ENCODE measurements around the gene CCDC77. TPM values are rescaled to one million over a fixed set of nuclear protein-coding genes. Genes with fewer than 3 reads are reported as not detected.
A peak's percentile ranks its signal among the peaks of the same experiment; 100 is the strongest.
"Not testable (repeated sequence)": the region's sequence is repeated elsewhere in the genome, so short reads cannot be mapped to it uniquely, and the experiment has no call there.

Gene CCDC77
- 10 to 100 TPM; 14.0 to 14.7 TPM for total RNA-seq
- 5.9 TPM for polyA plus RNA-seq

DNA sequence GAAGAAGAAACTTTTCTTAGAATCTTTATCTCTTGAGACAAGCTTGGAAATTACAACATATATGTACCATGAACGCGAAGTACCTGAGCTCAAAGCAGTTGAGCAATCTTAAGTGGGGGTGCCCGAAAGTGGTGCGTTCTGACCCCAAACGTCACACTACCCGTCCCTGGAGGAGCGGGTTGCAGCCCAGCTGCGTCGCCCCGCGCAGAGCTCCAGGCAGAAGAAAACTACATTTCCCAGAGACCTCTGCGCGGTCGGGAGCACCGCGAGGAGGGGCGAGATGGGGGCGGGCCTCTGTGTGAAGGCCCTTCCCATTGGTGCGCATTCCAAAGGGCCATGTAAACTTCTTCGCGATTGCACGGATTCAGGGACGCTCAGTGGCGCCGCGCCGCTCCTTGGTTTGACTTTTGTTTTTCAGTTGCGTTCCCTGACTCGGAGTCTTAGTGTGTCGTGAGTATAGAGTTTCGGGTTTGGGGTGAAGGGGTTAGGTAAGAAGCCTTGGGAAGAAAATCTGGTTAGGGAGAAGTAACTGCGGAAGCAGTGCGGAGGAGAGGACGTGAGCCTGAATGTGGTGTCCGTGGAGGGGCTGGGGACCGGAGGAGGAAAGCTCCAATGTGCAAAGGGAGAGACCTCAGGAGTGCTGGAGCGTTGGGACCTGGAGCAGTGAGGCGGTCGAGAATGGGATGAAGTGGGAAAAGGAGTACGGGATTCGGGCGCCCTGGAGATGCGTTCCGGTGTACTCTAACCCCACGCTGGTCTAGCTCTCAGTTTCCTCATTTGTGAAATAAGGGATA lies at the start of gene CCDC77:
TSS of gene CCDC77 (plus strand) at position 410 of the 794 bp plus-strand sequence. CDS start 7,740 bp downstream, outside the sequence.
- Mint-ChIP-seq H3K4me1 (no peaks in the 10 kb centered on the region), H3K27ac (no peak within 1 kb of the TSS), H3K4me3 (no peak within 1 kb of the TSS), H3K36me3 (peaks cover 0 to 12% (median 2%) of the 10 kb centered on the region in 3 donors), H3K27me3 (peaks cover 0 to 1% of the 10 kb centered on the region in 2 donors), H3K9me3 (no peaks in the 10 kb centered on the region)
- no peaks in the 10 kb centered on the region for H3K9me3 ChIP-seq (ENCODE audit: low read length)
- no peaks in the 10 kb centered on the region for H3K36me3 ChIP-seq (ENCODE audit: insufficient read depth, low read length)
- DNase-seq = peak; percentile 86 to 96 (median 93)
- no peaks in the 10 kb centered on the region for H3K27me3 ChIP-seq (ENCODE audit: insufficient read depth, low read length, poor library complexity, severe bottlenecking)
- H3K4me3 ChIP-seq (ENCODE audit: low read length) = peak within 1 kb of the TSS; percentile 90
- ChIA-PET POLR2A (interaction anchor here (0.5 to 3.6 kb wide), 4 partner anchors 12 to 590 kb away, joined by 3 to 33 read pairs (median 4); partner anchors contain the start of gene KDM5A), CTCF (interaction anchor here (1.1 to 2.9 kb wide), 6 partner anchors 11 to 146 kb away, joined by 3 to 25 read pairs (median 3); partner anchors contain the start of gene KDM5A)
- peak within 1 kb of the TSS; percentile 62 for H3K27ac ChIP-seq (ENCODE audit: low read depth, low read length)
- peaks cover 14% of the 10 kb centered on the region for H3K4me1 ChIP-seq (ENCODE audit: insufficient read depth, low read length)

DNA sequence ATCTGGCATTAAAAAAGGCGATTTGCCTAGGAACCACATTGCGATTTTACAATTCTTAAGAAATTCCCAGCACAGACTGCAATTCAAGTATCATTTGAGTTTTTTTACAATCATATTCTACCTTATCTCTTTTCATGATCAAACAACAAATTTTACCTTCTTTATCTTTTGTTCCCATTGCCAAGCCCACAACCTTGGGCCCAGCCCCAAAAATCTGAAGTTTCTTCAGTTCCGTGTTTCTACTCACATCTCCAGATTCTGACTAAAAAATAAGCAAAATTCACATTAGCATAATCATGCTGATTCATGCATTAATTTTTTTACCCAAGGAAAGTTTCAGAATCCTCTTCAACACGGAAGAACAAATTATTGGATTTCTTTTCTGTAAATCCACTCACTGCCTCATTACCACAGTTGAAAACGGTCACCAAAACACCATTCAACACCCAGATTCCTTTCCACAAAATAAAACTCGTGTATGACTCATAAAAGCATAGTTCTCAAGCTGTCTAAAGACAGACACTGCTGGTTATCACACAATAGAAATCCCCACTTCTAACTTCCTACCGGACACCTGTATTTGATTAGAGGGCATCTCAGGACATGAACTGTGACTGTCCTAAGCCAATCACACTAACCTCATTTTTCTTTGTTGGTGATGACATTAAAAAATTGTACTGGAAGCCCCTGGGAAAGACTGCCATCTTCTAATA lies 45.0 kb upstream of the CCDC77 start:
- H3K27ac ChIP-seq (ENCODE audit: low read depth, low read length) = no peak overlapping the region
- ChIA-PET POLR2A (no interaction called here), CTCF (no interaction called here)
- H3K27me3 Mint-ChIP-seq = no peaks in the 10 kb centered on the region
- H3K27ac Mint-ChIP-seq = peak overlapping the region in 1 of 8 donors; percentile 25
- no peak for DNase-seq
- no peaks in the 10 kb centered on the region for H3K9me3 ChIP-seq (ENCODE audit: low read length)
- H3K27me3 ChIP-seq (ENCODE audit: insufficient read depth, low read length, poor library complexity, severe bottlenecking) = no peaks in the 10 kb centered on the region
- peaks cover 19 to 36% (median 36%) of the 10 kb centered on the region in 3 donors for H3K4me1 Mint-ChIP-seq
- H3K36me3 Mint-ChIP-seq = peaks cover 29 to 90% (median 35%) of the 10 kb centered on the region in 3 donors
- H3K36me3 ChIP-seq (ENCODE audit: insufficient read depth, low read length) = peaks cover 35% of the 10 kb centered on the region
- no peak overlapping the region for H3K4me3 Mint-ChIP-seq
- H3K9me3 Mint-ChIP-seq = no peaks in the 10 kb centered on the region
- H3K4me3 ChIP-seq (ENCODE audit: low read length) = no peak overlapping the region
- H3K4me1 ChIP-seq (ENCODE audit: insufficient read depth, low read length) = no peaks in the 10 kb centered on the region

DNA sequence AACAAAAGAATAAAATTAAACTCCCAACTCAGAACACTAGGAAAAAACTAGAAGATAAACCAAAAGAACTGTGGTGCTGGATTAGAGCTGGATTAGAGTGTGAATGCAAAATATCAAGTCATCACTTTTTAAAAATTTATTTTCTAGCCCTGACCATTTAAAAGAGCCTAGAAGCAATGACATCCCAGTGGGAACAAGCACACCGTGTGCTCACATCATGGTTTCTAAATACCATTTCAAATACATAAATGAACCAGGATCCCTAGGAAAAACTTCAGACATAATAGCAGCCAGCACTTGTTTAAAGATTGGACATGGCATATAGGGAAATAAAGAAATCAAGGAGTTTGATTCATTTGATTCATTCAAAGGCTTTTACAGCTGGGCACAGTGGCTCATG lies 42.4 kb upstream of the CCDC77 start:
- Mint-ChIP-seq H3K9me3 (no peaks in the 10 kb centered on the region), H3K27ac (peak overlapping the region in 1 of 8 donors; percentile 66), H3K4me3 (no peak overlapping the region), H3K27me3 (no peaks in the 10 kb centered on the region), H3K36me3 (peaks cover 27 to 91% (median 37%) of the 10 kb centered on the region in 3 donors), H3K4me1 (peaks cover 23 to 55% (median 50%) of the 10 kb centered on the region in 3 donors)
- DNase-seq = no peak
- Histone ChIP-seq H3K36me3 (ENCODE audit: insufficient read depth, low read length) (peaks cover 38% of the 10 kb centered on the region), H3K4me1 (ENCODE audit: insufficient read depth, low read length) (no peaks in the 10 kb centered on the region), H3K27me3 (ENCODE audit: insufficient read depth, low read length, poor library complexity, severe bottlenecking) (no peaks in the 10 kb centered on the region), H3K9me3 (ENCODE audit: low read length) (no peaks in the 10 kb centered on the region), H3K4me3 (ENCODE audit: low read length) (no peak overlapping the region), H3K27ac (ENCODE audit: low read depth, low read length) (no peak overlapping the region)
- CTCF ChIA-PET = no interaction called here
- POLR2A ChIA-PET = interaction anchor here (0.6 kb wide), 1 partner anchor 36 kb away, joined by 3 read pairs; no protein-coding TSS in a partner anchor

DNA sequence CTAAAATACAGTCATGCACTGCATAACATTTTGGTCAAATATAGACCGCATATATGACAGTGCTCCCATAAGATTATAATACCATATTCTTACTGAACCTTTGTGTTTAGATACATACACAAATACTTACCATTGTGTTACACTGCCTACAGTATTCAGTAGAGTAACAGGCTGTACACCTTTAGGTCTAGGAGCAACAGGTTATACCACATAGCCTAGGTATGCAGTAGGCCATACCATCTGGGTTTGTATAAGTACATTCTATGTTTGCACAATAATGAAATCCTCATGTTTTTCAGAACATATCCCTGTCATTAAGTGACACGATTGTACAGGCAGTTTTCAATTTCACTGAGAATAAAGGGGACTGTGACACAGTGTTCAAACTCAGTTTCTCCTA lies 34.6 kb upstream of the CCDC77 start:
- Histone ChIP-seq H3K9me3 (ENCODE audit: low read length) (no peaks in the 10 kb centered on the region), H3K27me3 (ENCODE audit: insufficient read depth, low read length, poor library complexity, severe bottlenecking) (no peaks in the 10 kb centered on the region), H3K36me3 (ENCODE audit: insufficient read depth, low read length) (peaks cover 50% of the 10 kb centered on the region), H3K27ac (ENCODE audit: low read depth, low read length) (no peak overlapping the region), H3K4me1 (ENCODE audit: insufficient read depth, low read length) (no peaks in the 10 kb centered on the region), H3K4me3 (ENCODE audit: low read length) (no peak overlapping the region)
- Mint-ChIP-seq H3K4me3 (no peak overlapping the region), H3K4me1 (peaks cover 13 to 30% (median 28%) of the 10 kb centered on the region in 3 donors), H3K27ac (no peak overlapping the region), H3K9me3 (peaks cover 0 to 4% (median 0%) of the 10 kb centered on the region in 5 donors), H3K27me3 (no peaks in the 10 kb centered on the region), H3K36me3 (peaks cover 32 to 87% (median 47%) of the 10 kb centered on the region in 3 donors)
- ChIA-PET CTCF (no interaction called here), POLR2A (no interaction called here)
- no peak for DNase-seq

DNA sequence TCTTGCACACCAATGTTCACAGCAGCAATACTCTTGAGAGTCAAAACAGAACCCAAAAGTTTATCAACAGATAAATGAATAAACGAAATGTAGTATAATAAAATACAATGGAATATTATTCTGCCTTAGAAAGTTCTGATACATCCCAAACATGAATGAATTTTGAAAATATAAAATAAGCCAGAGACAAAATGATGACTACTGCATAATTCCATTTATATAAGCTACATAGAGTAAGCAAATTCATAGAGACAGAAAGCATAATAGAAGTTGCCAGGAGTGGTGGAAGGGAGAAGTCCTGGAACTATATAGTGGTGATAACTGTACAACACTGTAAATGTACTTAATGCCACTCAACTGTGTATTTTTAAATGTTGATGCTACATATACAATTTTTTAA lies 33.5 kb upstream of the CCDC77 start:
- no peak for DNase-seq
- H3K4me1 Mint-ChIP-seq = peaks cover 13 to 27% (median 21%) of the 10 kb centered on the region in 3 donors
- H3K36me3 Mint-ChIP-seq = peaks cover 30 to 82% (median 47%) of the 10 kb centered on the region in 3 donors
- no peak overlapping the region for H3K4me3 Mint-ChIP-seq
- H3K9me3 Mint-ChIP-seq = peaks cover 0 to 4% (median 0%) of the 10 kb centered on the region in 5 donors
- Histone ChIP-seq H3K36me3 (ENCODE audit: insufficient read depth, low read length) (peaks cover 45% of the 10 kb centered on the region), H3K27me3 (ENCODE audit: insufficient read depth, low read length, poor library complexity, severe bottlenecking) (no peaks in the 10 kb centered on the region), H3K4me1 (ENCODE audit: insufficient read depth, low read length) (no peaks in the 10 kb centered on the region), H3K9me3 (ENCODE audit: low read length) (no peaks in the 10 kb centered on the region), H3K27ac (ENCODE audit: low read depth, low read length) (no peak overlapping the region), H3K4me3 (ENCODE audit: low read length) (no peak overlapping the region)
- H3K27ac Mint-ChIP-seq = peak overlapping the region in 3 of 8 donors; percentile 15 to 67 (median 38)
- no peaks in the 10 kb centered on the region for H3K27me3 Mint-ChIP-seq
- ChIA-PET CTCF (no interaction called here), POLR2A (no interaction called here)

DNA sequence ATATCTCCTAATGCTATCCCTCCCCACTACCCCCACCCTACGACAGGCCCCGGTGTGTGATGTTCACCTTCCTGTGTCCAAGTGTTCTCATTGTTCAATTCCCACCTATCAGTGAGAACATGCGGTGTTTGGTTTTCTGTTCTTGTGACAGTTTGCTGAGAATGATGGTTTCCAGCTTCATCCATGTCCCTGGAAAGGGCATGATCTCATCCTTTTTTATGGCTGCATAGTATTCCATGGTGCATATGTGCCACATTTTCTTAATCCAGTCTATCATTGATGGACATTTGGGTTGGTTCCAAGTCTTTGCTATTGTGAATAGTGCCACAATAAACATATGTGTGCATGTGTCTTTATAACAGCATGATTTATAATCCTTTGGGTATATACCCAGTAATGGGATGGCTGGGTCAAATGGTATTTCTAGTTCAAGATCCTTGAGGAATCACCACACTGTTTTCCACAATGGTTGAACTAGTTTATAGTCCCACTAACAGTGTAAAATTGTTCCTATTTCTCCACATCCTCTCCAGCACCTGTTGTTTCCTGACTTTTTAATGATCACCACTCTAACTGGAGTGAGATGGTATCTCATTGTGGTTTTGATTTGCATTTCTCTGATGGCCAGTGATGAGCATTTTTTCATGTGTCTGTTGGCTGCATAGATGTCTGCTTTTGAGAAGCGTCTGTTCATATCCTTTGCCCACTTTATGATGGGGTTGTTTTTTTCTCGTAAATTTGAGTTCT lies 30.5 kb upstream of the CCDC77 start:
- CTCF ChIA-PET; DNase-seq; H3K9me3 ChIP-seq (ENCODE audit: low read length); H3K4me1 ChIP-seq (ENCODE audit: insufficient read depth, low read length); H3K4me3 Mint-ChIP-seq; H3K27ac ChIP-seq (ENCODE audit: low read depth, low read length); H3K4me3 ChIP-seq (ENCODE audit: low read length); H3K9me3 Mint-ChIP-seq; H3K27me3 Mint-ChIP-seq; POLR2A ChIA-PET; H3K27me3 ChIP-seq (ENCODE audit: insufficient read depth, low read length, poor library complexity, severe bottlenecking): not testable (repeated sequence)
- Mint-ChIP-seq H3K27ac (peak overlapping the region in 3 of 8 donors; percentile 2 to 68 (median 32)), H3K36me3 (peaks cover 28 to 80% (median 29%) of the 10 kb centered on the region in 3 donors), H3K4me1 (peaks cover 16 to 20% (median 17%) of the 10 kb centered on the region in 3 donors)
- H3K36me3 ChIP-seq (ENCODE audit: insufficient read depth, low read length) = peaks cover 34% of the 10 kb centered on the region

DNA sequence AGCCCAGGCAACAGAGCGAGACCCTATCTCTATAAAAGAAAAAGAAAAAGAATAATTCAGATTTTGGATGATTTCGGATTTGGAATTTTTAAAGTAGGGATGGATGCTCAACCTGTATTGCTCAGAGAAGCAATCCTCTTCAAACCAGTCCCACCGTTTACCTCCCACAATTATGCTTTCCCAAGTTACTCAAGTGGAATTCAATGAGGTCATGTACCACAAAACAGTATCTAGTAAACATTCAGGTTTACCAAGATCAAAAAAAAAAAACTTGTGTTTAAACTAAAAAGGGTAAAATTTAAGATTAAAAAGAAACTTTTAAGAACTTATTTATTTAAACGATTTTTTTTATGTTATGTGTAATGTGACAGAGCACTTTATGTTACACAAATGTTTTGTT lies 14.8 kb upstream of the CCDC77 start:
- Histone ChIP-seq H3K9me3 (ENCODE audit: low read length) (no peaks in the 10 kb centered on the region), H3K27me3 (ENCODE audit: insufficient read depth, low read length, poor library complexity, severe bottlenecking) (no peaks in the 10 kb centered on the region), H3K4me1 (ENCODE audit: insufficient read depth, low read length) (peaks cover 46% of the 10 kb centered on the region), H3K36me3 (ENCODE audit: insufficient read depth, low read length) (peaks cover 20% of the 10 kb centered on the region), H3K27ac (ENCODE audit: low read depth, low read length) (no peak overlapping the region), H3K4me3 (ENCODE audit: low read length) (no peak overlapping the region)
- peaks cover 9 to 58% (median 14%) of the 10 kb centered on the region in 3 donors for H3K36me3 Mint-ChIP-seq
- H3K27me3 Mint-ChIP-seq = peaks cover 0 to 6% of the 10 kb centered on the region in 2 donors
- peak overlapping the region in 6 of 7 donors; percentile 47 to 99 (median 94) for H3K4me3 Mint-ChIP-seq
- DNase-seq = no peak
- peaks cover 49 to 70% (median 70%) of the 10 kb centered on the region in 3 donors for H3K4me1 Mint-ChIP-seq
- H3K9me3 Mint-ChIP-seq = peaks cover 0 to 3% (median 0%) of the 10 kb centered on the region in 5 donors
- ChIA-PET POLR2A (no interaction called here), CTCF (no interaction called here)
- peak overlapping the region in 6 of 8 donors; percentile 38 to 99 (median 74) for H3K27ac Mint-ChIP-seq

All from CD8-positive, alpha-beta memory T cell (primary cell).